K562 (cell line): Measurements from ENCODE around the gene ATP6V1G2. TPM values are rescaled to one million over a fixed set of nuclear protein-coding genes. Genes with fewer than 3 reads are reported as not detected.

Experiments used
- ARID1B ChIP-seq: fragments of 450-650 bp; IDR thresholded peaks from 2 replicates; pipeline ENCODE4 v1.6.1; 2016; ENCODE audit warnings: antibody characterized with exemption, mild to moderate bottlenecking, inconsistent platforms
- MEIS2 ChIP-seq: fragments of 450-650 bp; IDR thresholded peaks from 2 replicates; pipeline ENCODE4 v1.6.1; 2014; ENCODE audit warnings: mild to moderate bottlenecking; ENCODE audit not compliant: partially characterized antibody
- PHF21A ChIP-seq: fragments of 450-650 bp; IDR thresholded peaks from 2 replicates; pipeline ENCODE4 v1.6.1; 2017; ENCODE audit warnings: low read depth, borderline replicate concordance
- POLR2AphosphoS2 ChIP-seq: IDR thresholded peaks from 2 replicates; pipeline ENCODE4 v1.6.1; 2012; ENCODE audit warnings: low read length, improper control_type of control experiment
- RAD21 ChIP-seq, 2 experiments: fragments of 250-450 bp in 1 of 2; fragments of 450-650 bp in 1 of 2; sonication (Bioruptor Pico) in 1 of 2; formaldehyde crosslinking in 1 of 2; IDR thresholded peaks in 1 of 2; conservative IDR thresholded peaks in 1 of 2; 2 replicates each; pipeline versions ENCODE4 v1.4.0 to v1.8.0; 2020 to 2022; ENCODE audit warnings: mild to moderate bottlenecking in 2 of 2, moderate library complexity in 1 of 2
- RHOXF2B ChIP-seq: fragments of 250-450 bp; sonication (Bioruptor Pico); conservative IDR thresholded peaks from 2 replicates; pipeline ENCODE4 v1.5.1; 2021
- SMARCA4 ChIP-seq: fragments of 450-650 bp; IDR thresholded peaks from 2 replicates; pipeline ENCODE4 v1.6.1; 2016
- SOX6 ChIP-seq: fragments of 450-650 bp; IDR thresholded peaks from 2 replicates; pipeline ENCODE4 v1.6.1; 2014; ENCODE audit warnings: mild to moderate bottlenecking
- SP2 ChIP-seq: IDR thresholded peaks from 2 replicates; pipeline ENCODE4 v1.6.1; 2011; ENCODE audit warnings: mild to moderate bottlenecking, low read depth, low read length, moderate library complexity; ENCODE audit not compliant: poor library complexity, severe bottlenecking; ENCODE audit errors: extremely low read depth
- SREBF2 ChIP-seq: sonication (generic); formaldehyde crosslinking; IDR thresholded peaks from 2 replicates; pipeline ENCODE4 v1.4.0; 2020; ENCODE audit warnings: mild to moderate bottlenecking, missing genetic modification reagents
- TBL1XR1 ChIP-seq, 2 experiments: IDR thresholded peaks; 2 replicates each; pipeline ENCODE4 v1.6.1; 2012; ENCODE audit warnings: improper control_type of control experiment in 2 of 2, low read length in 2 of 2, mild to moderate bottlenecking in 1 of 2
- ZNF174 ChIP-seq: fragments of 250-450 bp; sonication (Bioruptor Pico); IDR thresholded peaks from 2 replicates; pipeline ENCODE4 v1.4.0; 2020; ENCODE audit warnings: mild to moderate bottlenecking
- ZNF75A ChIP-seq: fragments of 450-650 bp; formaldehyde crosslinking; IDR thresholded peaks from 2 replicates; pipeline ENCODE4 v1.4.0; 2020; ENCODE audit warnings: mild to moderate bottlenecking
- polyA plus RNA-seq, 8 experiments: library from polyadenylated mRNA; depleted of rRNA in 4 of 8; stranded (reverse) in 5 of 8; unstranded in 3 of 8; fragments of >200 nt; fragmentation: Nextera tagmentation in 2 of 8; fragmentation: Illumina TruSeq in 1 of 8; extraction: Ambion mirVana in 2 of 8; extraction: Trizol in 1 of 8; gene quantifications; 2 replicates each; pipeline versions ENCODE4 v1.2.1 to v1.2.3, GENCODE V29; 2011 to 2014; ENCODE audit warnings: inconsistent platforms in 1 of 8, missing spikeins in 1 of 8
- total RNA-seq, 7 experiments: library from RNA; depleted of rRNA in 6 of 7; stranded (reverse); fragments of >200 nt in 6 of 7; fragmentation: Illumina TruSeq in 2 of 7; extraction: Trizol in 2 of 7; gene quantifications; 2 replicates each; pipeline versions ENCODE4 v1.2.1 to v1.2.3, GENCODE V29; 2011 to 2021; ENCODE audit warnings: low replicate concordance in 1 of 7
- TF ChIP-seq, protein P1 (sequence below), 2 experiments: IDR thresholded peaks in 1 of 2; conservative IDR thresholded peaks in 1 of 2; 2 replicates each; pipeline ENCODE4 v1.6.1; 2016; ENCODE audit warnings: low read depth in 2 of 2, mild to moderate bottlenecking in 1 of 2, missing compliant biosample characterization in 1 of 2, missing genetic modification characterization in 1 of 2, moderate library complexity in 1 of 2
- TF ChIP-seq, protein P2 (sequence below): fragments of 450-650 bp; IDR thresholded peaks from 2 replicates; pipeline ENCODE4 v1.6.1; 2016; ENCODE audit warnings: antibody characterized with exemption
- TF ChIP-seq, protein P3 (sequence below): fragments of 450-650 bp; conservative IDR thresholded peaks from 2 replicates; pipeline ENCODE4 v1.6.1; 2016; ENCODE audit warnings: missing genetic modification characterization, low read depth, mild to moderate bottlenecking, control low read depth, missing compliant biosample characterization
- TF ChIP-seq, protein P4 (sequence below): IDR thresholded peaks from 2 replicates; pipeline ENCODE4 v1.6.1; 2014; ENCODE audit warnings: antibody characterized with exemption

ATP6V1G2 gene
- total and polyA plus RNA-seq, 9 of the 15 experiments (the other 6 are each of a cell fraction or from before 2014, with no cell fraction given) = 0.14 to 1.5 (median 0.33) TPM

DNA sequence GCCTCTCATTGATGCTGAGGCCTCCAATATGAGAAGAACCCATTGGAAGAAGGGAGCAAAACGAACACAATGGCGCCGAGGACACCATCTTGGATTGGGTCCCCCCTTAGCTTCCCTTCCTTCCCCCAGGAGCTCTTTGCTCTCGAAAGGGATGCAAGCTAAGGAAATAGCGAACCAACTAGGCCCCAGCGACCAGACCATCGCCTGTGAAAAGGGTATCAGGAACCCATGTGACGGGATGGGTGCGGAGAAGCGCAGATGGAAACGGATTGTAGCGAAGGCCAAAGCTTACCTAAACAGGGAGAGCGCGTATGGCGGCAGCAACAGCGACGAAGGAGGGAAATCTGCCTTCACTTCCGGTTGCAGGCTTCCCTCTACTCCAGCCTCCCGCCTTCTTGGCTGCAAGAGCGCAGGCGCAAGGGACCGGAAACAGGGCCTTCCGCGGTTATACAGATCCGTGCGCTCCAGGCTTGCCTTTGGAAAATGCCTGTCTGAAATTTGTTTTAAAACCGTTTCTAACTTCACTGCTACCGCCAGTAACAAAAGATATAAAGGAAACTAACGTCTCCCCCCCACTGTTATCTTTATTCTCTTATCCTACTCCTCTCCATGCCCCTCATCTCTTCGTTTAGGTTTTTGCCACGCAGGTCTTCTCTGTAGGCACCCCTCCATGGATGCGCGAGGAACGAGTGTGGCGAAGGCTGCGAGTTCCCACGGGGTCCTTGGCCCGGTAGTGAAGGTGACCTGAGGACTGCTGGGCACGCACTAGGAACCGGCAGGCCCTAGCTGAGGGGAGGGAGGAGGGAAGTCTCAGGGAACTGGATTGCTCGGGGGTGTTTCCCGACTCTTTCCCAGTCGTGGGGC lies 4.5 kb downstream of the ATP6V1G2 start, which contains the start of gene DDX39B (continued):
- TF ChIP-seq, protein P1, sequence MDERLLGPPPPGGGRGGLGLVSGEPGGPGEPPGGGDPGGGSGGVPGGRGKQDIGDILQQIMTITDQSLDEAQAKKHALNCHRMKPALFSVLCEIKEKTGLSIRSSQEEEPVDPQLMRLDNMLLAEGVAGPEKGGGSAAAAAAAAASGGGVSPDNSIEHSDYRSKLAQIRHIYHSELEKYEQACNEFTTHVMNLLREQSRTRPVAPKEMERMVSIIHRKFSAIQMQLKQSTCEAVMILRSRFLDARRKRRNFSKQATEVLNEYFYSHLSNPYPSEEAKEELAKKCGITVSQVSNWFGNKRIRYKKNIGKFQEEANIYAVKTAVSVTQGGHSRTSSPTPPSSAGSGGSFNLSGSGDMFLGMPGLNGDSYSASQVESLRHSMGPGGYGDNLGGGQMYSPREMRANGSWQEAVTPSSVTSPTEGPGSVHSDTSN (CRISPR knock-in tag; IDR thresholded peaks at IDR 0.05; ENCODE audit: low read depth) = no peak
- TF ChIP-seq, protein P1 (tag; conservative IDR thresholded peaks at IDR 0.05; ENCODE audit: low read depth) = no peak
- TF ChIP-seq SOX6 = peak; percentile 43
- peak; percentile 45; the same call in 1 of the 2 replicates for TF ChIP-seq ZNF75A (CRISPR knock-in tag)
- TF ChIP-seq, protein P2, sequence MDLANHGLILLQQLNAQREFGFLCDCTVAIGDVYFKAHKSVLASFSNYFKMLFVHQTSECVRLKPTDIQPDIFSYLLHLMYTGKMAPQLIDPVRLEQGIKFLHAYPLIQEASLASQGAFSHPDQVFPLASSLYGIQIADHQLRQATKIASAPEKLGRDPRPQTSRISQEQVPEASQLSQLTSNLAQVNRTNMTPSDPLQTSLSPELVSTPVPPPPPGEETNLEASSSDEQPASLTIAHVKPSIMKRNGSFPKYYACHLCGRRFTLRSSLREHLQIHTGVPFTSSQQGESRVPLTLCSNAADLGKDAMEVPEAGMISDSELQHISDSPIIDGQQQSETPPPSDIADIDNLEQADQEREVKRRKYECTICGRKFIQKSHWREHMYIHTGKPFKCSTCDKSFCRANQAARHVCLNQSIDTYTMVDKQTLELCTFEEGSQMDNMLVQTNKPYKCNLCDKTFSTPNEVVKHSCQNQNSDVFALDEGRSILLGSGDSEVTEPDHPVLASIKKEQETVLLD = peak; percentile 89
- no peak for TF ChIP-seq ZNF174 (CRISPR knock-in tag)
- TF ChIP-seq SREBF2 (CRISPR knock-in tag) = peak; percentile 87; the same call in 1 of the 2 replicates
- TF ChIP-seq RHOXF2B (CRISPR knock-in tag) = no peak
- no peak for TF ChIP-seq RAD21 (CRISPR knock-in tag; conservative IDR thresholded peaks at IDR 0.05 in 1 of 2, IDR thresholded peaks at IDR 0.05 in 1 of 2)
- TF ChIP-seq, protein P3, sequence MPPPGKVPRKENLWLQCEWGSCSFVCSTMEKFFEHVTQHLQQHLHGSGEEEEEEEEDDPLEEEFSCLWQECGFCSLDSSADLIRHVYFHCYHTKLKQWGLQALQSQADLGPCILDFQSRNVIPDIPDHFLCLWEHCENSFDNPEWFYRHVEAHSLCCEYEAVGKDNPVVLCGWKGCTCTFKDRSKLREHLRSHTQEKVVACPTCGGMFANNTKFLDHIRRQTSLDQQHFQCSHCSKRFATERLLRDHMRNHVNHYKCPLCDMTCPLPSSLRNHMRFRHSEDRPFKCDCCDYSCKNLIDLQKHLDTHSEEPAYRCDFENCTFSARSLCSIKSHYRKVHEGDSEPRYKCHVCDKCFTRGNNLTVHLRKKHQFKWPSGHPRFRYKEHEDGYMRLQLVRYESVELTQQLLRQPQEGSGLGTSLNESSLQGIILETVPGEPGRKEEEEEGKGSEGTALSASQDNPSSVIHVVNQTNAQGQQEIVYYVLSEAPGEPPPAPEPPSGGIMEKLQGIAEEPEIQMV (tag) = no peak
- TF ChIP-seq, protein P4, sequence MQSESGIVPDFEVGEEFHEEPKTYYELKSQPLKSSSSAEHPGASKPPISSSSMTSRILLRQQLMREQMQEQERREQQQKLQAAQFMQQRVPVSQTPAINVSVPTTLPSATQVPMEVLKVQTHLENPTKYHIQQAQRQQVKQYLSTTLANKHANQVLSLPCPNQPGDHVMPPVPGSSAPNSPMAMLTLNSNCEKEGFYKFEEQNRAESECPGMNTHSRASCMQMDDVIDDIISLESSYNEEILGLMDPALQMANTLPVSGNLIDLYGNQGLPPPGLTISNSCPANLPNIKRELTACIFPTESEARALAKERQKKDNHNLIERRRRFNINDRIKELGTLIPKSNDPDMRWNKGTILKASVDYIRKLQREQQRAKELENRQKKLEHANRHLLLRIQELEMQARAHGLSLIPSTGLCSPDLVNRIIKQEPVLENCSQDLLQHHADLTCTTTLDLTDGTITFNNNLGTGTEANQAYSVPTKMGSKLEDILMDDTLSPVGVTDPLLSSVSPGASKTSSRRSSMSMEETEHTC = no peak
- TF ChIP-seq SP2 = no peak
- peak; percentile 67 for TF ChIP-seq MEIS2
- no peak for TF ChIP-seq POLR2AphosphoS2
- no peak for TF ChIP-seq PHF21A
- peak; percentile 55; the same call in 1 of the 2 replicates for TF ChIP-seq SMARCA4
- TF ChIP-seq ARID1B = peak; percentile 52
- TF ChIP-seq TBL1XR1 (IDR thresholded peaks at IDR 0.05; ENCODE audit: low read length in 2 of 2) = peak; percentile 16 to 63; a peak in 3 of 4 replicates
